HG02981 (cell line): ENCODE results near the gene FOXL2.

Source experiments
- ATAC-seq: cut with Tn5 transposase; IDR thresholded peaks from one replicate; pipeline ENCODE4 v1.9.1; 2021; ENCODE audit warnings: mild to moderate bottlenecking, moderate library complexity; ENCODE audit not compliant: unreplicated experiment

FOXL2 gene

GRCh38 chr3:138898708-138899107 is 48.2 kb downstream of the FOXL2 start:
- ATAC-seq, result no peak

- ATAC-seq, result no peak
These were observed 48.6 kb downstream of the FOXL2 start for GRCh38 chr3:138898301-138898700.
